Cardiac muscle cell (in vitro differentiated cells and primary cell): ENCODE measurements around the gene GABRG3. TPM values are rescaled to one million over a fixed set of nuclear protein-coding genes. Genes with fewer than 3 reads are reported as not detected.
A peak's percentile ranks its signal among the peaks of the same experiment; 100 is the strongest.

Experiments used
- DNase-seq, 2 donors: peaks; one replicate each; pipeline versions ENCODE4 v3.0.0 to v3.0.0-alpha.2; 2010 to 2017; ENCODE audit warnings: low read depth in 1 of 2, low spot score in 1 of 2
- H3K27ac ChIP-seq: fragments of 200-600 bp; sonication (generic); 2 replicates; pipeline ENCODE4 v1.5.1; 2016
- H3K27me3 ChIP-seq: fragments of 200-600 bp; sonication (generic); 2 replicates; pipeline ENCODE4 v1.6.0; 2016; ENCODE audit warnings: control low read depth
- H3K36me3 ChIP-seq: fragments of 200-600 bp; sonication (generic); 2 replicates; pipeline ENCODE4 v1.5.1; 2016; ENCODE audit warnings: control low read depth
- H3K4me1 ChIP-seq: fragments of 200-600 bp; sonication (generic); 2 replicates; pipeline ENCODE4 v1.8.1; 2017; ENCODE audit warnings: low read depth, mild to moderate bottlenecking, mixed run types
- H3K4me3 ChIP-seq: fragments of 200-600 bp; sonication (generic); 2 replicates; pipeline ENCODE4 v1.5.1; 2016; ENCODE audit warnings: mild to moderate bottlenecking
- H3K9me3 ChIP-seq: fragments of 200-600 bp; sonication (generic); 2 replicates; pipeline ENCODE4 v1.5.1; 2017; ENCODE audit warnings: low read depth, mild to moderate bottlenecking, control low read depth
- CTCF ChIP-seq: IDR thresholded peaks from 2 replicates; pipeline ENCODE4 v1.5.1; 2012; ENCODE audit warnings: low read depth, mild to moderate bottlenecking, low read length
- polyA plus RNA-seq: library from polyadenylated mRNA; unstranded; fragments of >200 nt; fragmentation: Nextera tagmentation; extraction: Ambion mirVana; gene quantifications from 2 replicates; pipeline ENCODE4 v1.2.1, GENCODE V29; 2016
- total RNA-seq: library from RNA; depleted of rRNA; stranded (reverse); fragments of >200 nt; gene quantifications from 2 replicates; pipeline ENCODE4 v1.2.3, GENCODE V29; 2016

The GABRG3 gene
- not detected in 2 replicates for total RNA-seq
- not detected in 2 replicates for polyA plus RNA-seq

DNA sequence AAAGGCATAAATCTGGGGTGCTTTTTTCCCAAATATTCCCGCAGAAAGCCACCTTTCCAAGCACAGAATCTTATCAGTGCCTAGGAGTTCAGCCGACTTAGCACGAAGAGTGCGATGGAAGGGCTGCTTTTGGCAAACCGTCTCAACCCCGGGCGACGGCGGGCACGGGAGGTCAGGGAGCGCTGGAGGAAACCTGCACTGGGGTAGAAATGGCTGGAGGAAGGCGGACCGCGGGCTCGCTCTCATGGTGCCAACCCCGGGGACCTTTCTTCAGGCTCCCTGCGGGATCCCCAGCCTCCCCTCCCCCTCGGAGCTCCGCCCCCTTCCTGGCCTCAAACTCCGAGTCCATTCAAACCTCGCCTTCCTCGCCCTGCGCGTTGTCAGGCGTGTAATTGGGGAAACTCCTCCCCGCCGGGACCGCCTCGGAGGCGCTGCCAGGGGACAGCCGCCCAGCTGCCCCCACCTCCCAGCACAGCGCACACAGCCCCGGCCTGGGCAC, at the start of gene GABRG3:
Gene GABRG3, plus strand, starts transcription at position 470 of the 499 bp plus-strand sequence.
- TF ChIP-seq CTCF = no peak
- Histone ChIP-seq H3K27me3 (peaks cover 82% of the 10 kb centered on the region), H3K27ac (no peak within 1 kb of the TSS), H3K36me3 (no peaks in the 10 kb centered on the region), H3K4me3 (peak within 1 kb of the TSS; percentile 34), H3K9me3 (no peaks in the 10 kb centered on the region), H3K4me1 (no peaks in the 10 kb centered on the region)
- DNase-seq = peak in 1 of 2 donors; percentile 32

DNA sequence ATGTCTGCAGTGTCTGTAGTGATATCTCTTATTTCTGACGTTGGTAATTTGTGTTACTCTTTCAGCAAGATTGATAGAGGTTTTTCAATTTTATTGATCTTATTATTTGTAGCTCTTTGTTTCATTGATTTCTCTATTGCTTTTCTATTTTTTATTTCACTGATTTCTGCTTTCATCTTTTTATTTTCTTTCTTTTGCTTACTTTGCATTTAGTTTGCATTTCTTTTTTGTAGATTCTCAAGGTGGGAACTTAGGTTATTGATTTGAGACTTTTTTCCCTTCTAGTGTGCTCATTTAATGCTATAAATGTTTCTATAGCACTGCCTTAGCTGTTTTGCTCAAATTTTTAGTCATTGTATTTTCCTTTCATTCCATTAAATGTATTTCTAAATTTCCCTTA, 49.5 kb upstream of the GABRG3 start:
- Histone ChIP-seq H3K27me3 (no peaks in the 10 kb centered on the region), H3K27ac (no peak overlapping the region), H3K4me3 (no peak overlapping the region), H3K36me3 (no peaks in the 10 kb centered on the region), H3K9me3 (no peaks in the 10 kb centered on the region), H3K4me1 (no peaks in the 10 kb centered on the region)
- DNase-seq = no peak
- no peak for TF ChIP-seq CTCF

DNA sequence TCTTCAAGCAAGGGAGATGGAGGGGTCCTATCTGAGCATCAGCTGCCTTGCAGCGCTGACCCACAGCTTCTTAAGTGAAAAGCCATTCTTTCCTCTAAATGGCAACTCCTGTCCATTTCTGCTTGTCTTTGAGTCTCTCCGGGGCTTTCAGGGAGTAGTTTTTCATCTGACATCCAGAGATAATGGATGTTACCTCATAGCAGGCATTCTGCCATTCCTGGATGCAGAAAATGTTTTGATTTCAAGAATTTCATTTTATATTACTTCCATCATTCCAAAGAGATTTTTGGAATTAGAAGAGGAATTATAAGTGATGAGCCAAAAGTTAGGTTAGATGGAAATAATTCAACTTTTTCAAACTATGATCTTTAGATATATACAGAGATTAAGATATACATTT, 44.9 kb upstream of the GABRG3 start:
- no peak for TF ChIP-seq CTCF
- H3K9me3 ChIP-seq = no peaks in the 10 kb centered on the region
- H3K4me1 ChIP-seq = no peaks in the 10 kb centered on the region

GRCh38 chr15:26928051-26928450, 42.9 kb upstream of the GABRG3 start:
- TF ChIP-seq CTCF = no peak
- DNase-seq = no peak
- no peak overlapping the region for H3K4me3 ChIP-seq
- no peaks in the 10 kb centered on the region for H3K4me1 ChIP-seq
- no peaks in the 10 kb centered on the region for H3K27me3 ChIP-seq
- H3K27ac ChIP-seq = no peak overlapping the region
- no peaks in the 10 kb centered on the region for H3K9me3 ChIP-seq
- no peaks in the 10 kb centered on the region for H3K36me3 ChIP-seq

More for the DNA sequence above, 44.9 kb upstream of the GABRG3 start:
- Histone ChIP-seq H3K27ac (no peak overlapping the region), H3K36me3 (no peaks in the 10 kb centered on the region), H3K27me3 (no peaks in the 10 kb centered on the region), H3K4me3 (no peak overlapping the region)
- DNase-seq = no peak

DNA sequence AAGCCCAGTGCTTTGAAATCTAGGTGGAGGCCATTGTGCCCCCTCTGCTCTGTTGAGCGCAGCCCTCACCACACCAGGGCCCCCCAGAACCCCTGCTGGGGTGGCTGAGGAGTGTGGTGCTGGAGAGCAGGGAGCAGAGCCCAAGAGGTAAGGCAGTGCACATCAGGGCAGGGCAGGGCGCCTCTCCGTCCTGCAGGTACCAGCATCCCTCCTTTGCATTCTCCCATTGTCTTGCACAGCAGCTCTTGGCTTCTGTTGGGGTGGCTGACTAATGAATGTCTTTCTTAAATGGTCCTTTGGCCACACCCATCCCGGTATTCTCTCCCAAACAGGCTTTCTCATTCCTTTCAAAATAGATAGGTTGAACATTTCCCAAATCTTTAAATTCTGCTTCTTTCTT, 41.4 kb upstream of the GABRG3 start:
- no peak for TF ChIP-seq CTCF
- Histone ChIP-seq H3K36me3 (no peaks in the 10 kb centered on the region), H3K27me3 (no peaks in the 10 kb centered on the region), H3K4me3 (no peak overlapping the region), H3K9me3 (no peaks in the 10 kb centered on the region), H3K27ac (no peak overlapping the region), H3K4me1 (no peaks in the 10 kb centered on the region)
- no peak for DNase-seq

DNA sequence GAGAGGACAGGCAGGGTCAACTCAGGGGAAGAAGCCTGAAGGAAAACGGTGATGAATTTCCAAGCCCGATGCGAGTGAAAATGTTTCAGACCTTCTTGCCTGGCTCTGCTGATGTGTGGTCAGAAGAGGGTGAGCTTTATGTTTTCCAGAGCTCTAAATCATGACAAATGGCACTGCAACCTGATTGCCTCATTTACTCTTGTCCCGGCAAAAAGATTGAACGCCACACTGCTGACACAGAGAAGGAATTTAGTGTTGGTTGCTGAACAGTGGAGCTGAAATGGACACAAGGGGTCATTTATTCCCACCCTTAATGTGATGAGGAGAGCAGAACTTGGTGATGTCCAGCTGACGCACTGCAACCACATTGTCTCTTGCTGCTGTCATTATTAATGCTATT, 36.1 kb upstream of the GABRG3 start:
- no peak overlapping the region for H3K27ac ChIP-seq
- no peaks in the 10 kb centered on the region for H3K9me3 ChIP-seq
- H3K36me3 ChIP-seq = no peaks in the 10 kb centered on the region
- no peaks in the 10 kb centered on the region for H3K4me1 ChIP-seq
- no peak overlapping the region for H3K4me3 ChIP-seq
- no peak for DNase-seq
- H3K27me3 ChIP-seq = no peaks in the 10 kb centered on the region
- TF ChIP-seq CTCF = no peak
